NCI-H1105 treated with DMSO at 0.1 percent for 48 hours (cell line): ENCODE measurements around the gene PAQR3.

Experiments used
- DNase-seq: peaks from one replicate; lab custom pipeline; 2025; lab: John Stamatoyannopoulos, UW

PAQR3 gene

GRCh38 chr4:78862314-78862737, 76.9 kb downstream of the PAQR3 start:
- DNase-seq: no peak
